HL-60/S4 treated with phorbol 12-myristate 13-acetate at 8.2 ng/mL for 4 days and 3 days (cell line): ENCODE results near the gene DSE.

Experiments used
- in situ Hi-C: fragments of 300-500 bp; cut with MboI; formaldehyde crosslinking; loops from 2 replicates; pipeline ENCODE4 v1.15.0; 2022; ENCODE audit warnings: low sequenced_read_pairs

Gene DSE

GRCh38 chr6:116408491-116408890 lies 37.7 kb downstream of the DSE start:
- in situ Hi-C loops, result no loop called here

GRCh38 chr6:116409756-116410155 lies 39.0 kb downstream of the DSE start:
- in situ Hi-C loops, result no loop called here

- in situ Hi-C loops, result no loop called here
Observed at GRCh38 chr6:116411284-116411623, 40.5 kb downstream of the DSE start.

DNA sequence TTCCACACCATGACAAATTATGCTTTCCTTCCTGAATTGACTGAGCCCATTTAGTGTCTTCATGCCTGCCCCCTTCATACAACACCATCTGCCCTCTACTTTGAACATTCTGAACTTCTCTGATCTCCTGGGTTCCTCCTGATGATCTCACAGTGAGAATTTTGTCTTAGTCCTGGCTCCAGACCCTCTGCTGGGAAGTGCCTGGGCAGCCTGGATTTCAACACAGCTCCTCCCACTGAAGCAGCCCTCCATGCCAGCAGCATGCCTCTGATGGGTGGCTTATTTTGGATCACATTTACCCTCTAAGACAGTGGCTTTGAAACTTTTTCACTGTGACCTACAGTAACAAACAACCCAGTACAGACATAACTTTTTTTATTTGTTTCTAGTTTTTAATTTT lies 41.5 kb downstream of the DSE start:
- in situ Hi-C loops, result no loop called here

GRCh38 chr6:116413357-116413756 lies 42.6 kb downstream of the DSE start:
- in situ Hi-C loops, result no loop called here

DNA sequence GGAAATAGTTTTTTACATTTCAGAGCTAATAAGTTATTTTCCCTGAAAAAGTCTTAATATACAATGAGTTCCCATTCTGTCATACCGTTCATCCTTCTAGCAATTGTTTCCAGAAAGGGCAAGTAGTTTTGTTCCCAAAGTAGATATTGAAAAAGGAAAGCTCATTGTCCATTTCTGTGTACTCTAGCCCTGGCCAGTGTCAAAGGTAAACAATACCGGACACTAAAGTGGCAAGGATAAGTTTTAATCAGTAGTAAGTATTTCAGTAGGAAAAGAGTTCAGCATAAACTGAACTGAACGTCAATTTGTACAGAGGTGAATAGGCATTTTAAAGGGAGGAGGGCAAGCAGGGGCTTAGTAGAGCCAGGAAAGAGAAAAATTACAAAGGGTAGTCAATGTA lies 46.9 kb downstream of the DSE start:
- in situ Hi-C loops, result no loop called here

- in situ Hi-C loops, result no loop called here
Observed at GRCh38 chr6:116419069-116419786, 48.5 kb downstream of the DSE start.

GRCh38 chr6:116420341-116420740 lies 49.6 kb downstream of the DSE start:
- in situ Hi-C loops, result no loop called here

- in situ Hi-C loops, result no loop called here
Observed at GRCh38 chr6:116422238-116422637, 51.5 kb downstream of the DSE start.

GRCh38 chr6:116424001-116424400 lies 53.3 kb downstream of the DSE start:
- in situ Hi-C loops, result no loop called here

GRCh38 chr6:116426551-116426950 lies 55.8 kb downstream of the DSE start:
- in situ Hi-C loops, result no loop called here

DNA sequence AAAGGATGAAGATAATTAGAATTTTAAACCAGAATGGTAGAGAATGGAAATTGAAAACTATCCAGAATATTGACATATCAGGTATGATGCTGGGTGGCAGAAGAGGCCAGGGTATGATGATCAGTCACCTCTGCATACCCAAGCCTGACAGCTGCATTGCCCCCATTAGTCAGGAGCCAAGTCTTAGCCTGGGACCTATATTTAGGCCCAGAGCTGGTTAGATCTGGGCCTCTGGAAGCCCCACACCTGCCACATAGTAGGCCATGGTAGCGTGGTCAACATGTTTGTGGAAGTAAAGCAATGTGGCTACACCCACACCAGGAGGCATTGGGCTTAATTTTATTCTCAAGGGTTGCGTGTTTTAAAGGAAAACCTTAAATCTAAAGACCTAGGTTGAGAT lies 58.4 kb downstream of the DSE start:
- in situ Hi-C loops, result no loop called here

DNA sequence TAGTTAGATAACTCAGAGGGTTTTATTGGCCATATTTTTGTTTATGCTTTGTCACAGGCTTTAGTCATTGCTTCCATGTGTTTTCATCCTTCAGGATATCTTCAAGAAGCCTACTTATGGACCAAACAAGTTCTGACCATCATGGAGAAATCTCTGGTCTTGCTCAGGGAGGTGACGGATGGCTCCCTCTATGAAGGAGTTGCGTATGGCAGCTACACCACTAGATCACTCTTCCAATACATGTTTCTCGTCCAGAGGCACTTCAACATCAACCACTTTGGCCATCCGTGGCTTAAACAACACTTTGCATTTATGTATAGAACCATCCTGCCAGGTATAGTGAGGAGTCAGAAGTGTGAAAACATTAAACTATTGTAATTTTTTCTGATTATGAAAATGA lies 60.1 kb downstream of the DSE start:
- in situ Hi-C loops, result no loop called here

- in situ Hi-C loops, result no loop called here
Observed at GRCh38 chr6:116431964-116432595, 61.3 kb downstream of the DSE start.

- in situ Hi-C loops, result no loop called here
Observed at GRCh38 chr6:116433206-116433712, 62.5 kb downstream of the DSE start.

DNA sequence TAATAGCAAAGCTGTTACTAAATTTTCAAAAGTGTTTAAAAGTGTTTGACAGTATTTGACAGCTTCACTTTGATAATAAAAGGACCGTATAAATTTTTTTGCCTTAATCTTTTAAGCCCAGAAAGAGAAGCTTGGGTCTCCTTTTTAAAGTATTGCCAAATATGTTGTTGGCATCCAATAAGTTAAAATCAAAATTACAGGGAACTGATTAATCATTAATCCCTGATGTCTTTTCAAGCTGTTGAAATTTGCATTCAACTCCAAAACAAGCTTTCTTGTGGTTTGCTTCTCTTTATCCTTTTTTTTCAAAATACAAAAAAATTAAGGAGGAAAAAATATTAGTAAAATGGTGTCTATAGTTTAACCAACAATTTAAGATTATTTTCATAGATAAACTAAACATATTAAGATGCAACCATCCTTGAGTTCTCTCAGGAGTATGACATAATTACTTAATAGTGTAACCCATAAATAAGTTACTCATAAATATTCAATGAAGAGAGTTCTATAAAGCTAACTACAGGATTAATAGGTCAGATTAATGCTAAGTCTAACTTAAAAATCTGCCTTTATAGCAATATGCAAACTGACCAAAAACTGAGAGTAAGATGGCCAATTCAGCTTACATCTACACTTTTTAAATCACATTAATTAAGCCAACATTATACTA lies 63.4 kb downstream of the DSE start:
- in situ Hi-C loops, result no loop called here

- in situ Hi-C loops, result no loop called here
Observed at GRCh38 chr6:116436586-116436985, 65.8 kb downstream of the DSE start.

DNA sequence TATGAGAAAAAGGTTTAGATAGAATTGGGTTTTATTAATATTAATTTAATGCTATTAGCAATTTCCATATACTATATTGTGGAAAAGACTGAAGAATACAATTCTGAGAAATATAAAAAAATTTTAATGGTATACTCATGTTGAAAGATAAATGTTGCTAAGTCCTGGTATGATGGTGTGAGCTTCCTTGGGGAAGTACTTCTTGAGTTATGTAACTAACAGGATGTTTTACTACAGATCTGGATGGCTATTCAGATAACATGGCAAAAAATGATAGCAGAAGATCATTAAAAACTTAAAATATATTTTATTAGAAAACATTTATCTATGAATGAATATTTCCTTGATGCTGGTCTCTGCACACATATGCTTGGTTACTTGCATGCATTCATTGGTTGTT lies 66.9 kb downstream of the DSE start:
- in situ Hi-C loops, result no loop called here

DNA sequence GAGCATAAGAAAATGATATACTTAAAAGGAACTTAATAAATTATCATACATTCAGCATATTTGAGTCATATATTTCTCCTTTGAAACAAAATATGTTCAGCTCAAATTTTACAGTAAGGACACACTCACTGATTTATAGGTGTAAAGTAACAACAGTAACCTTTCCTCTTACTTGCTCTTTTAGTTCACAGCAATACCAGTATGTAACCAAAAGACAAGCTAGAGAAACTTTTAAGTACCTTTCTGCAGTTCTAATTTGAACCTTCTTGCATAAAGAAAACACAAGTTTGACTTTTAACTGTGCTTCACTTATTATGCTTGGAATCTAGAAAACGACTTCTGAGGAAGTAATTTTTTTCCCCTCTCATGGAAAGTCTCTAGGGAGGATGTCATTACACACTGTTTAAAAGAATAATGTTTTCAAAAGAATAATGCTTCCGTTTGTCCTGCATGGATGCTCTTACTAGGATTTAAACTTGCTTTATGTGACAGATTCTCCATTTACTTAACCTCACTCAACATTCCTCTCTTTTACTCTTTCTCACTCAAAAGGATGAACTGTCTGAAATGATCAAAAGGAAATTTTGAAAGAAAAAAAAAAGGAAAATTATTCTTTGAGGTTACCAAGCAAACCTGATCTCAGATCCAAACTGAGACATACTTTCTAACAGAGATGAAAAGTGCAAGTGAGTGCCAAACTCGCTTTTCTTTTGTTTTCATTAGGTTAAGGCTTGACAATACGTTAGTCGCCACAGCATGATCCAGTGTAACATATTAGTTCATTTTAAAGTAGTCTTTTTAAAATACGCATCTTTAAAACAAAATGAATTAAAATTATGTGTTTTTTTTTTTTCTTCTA lies 68.1 kb downstream of the DSE start:
- in situ Hi-C loops, result no loop called here

- in situ Hi-C loops, result no loop called here
Observed at GRCh38 chr6:116439522-116440051, 68.8 kb downstream of the DSE start.

DNA sequence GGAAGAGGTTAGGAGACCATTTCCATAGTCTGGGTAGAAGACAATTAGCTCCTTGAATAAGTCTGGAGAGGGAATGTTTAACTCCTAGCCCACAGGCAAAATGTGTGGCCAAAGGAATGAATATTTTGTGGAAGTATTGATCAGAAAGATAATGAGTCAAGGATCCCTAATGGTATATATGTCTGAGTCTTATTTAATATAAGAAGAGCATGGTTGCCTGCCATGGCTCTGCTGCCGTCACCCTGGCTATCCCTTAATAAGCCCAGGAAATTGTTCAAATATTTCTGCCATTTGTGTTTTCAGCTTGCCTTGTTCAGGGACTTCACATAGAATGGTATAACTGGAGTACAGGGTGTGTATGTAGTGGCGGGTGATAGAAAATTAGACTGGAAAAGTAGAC lies 72.4 kb downstream of the DSE start:
- in situ Hi-C loops, result no loop called here
